GM18868 (cell line): ENCODE data around the gene TRIM68.

Experiments used
- ATAC-seq: cut with Tn5 transposase; IDR thresholded peaks from one replicate; pipeline ENCODE4 v1.9.1; 2021; ENCODE audit warnings: mild to moderate bottlenecking, moderate library complexity; ENCODE audit not compliant: unreplicated experiment

Gene TRIM68

GRCh38 chr11:4607096-4607495 lies 935 bp downstream of the TRIM68 start:
- no peak for ATAC-seq

- ATAC-seq: no peak
Observed at GRCh38 chr11:4606231-4607015, 1.6 kb downstream of the TRIM68 start.

GRCh38 chr11:4605057-4605456 lies 3.0 kb downstream of the TRIM68 start:
- ATAC-seq: no peak

- ATAC-seq: no peak
Observed at GRCh38 chr11:4593739-4594138, 14.3 kb downstream of the TRIM68 start, which contains the start of gene OR52I1. Gene OR52I1, plus strand, starts transcription at chr11:4594039. Its CDS starts 0 bp downstream, at chr11:4594039.

GRCh38 chr11:4589017-4589416 lies 19.0 kb downstream of the TRIM68 start:
- ATAC-seq: no peak

- no peak for ATAC-seq
Observed at GRCh38 chr11:4581443-4581842, 26.6 kb downstream of the TRIM68 start, which contains the start of gene OR52I2. Gene OR52I2, plus strand, starts transcription at chr11:4581743.

GRCh38 chr11:4580124-4580523 lies 27.9 kb downstream of the TRIM68 start:
- no peak for ATAC-seq

GRCh38 chr11:4578624-4579023 lies 29.4 kb downstream of the TRIM68 start:
- no peak for ATAC-seq

GRCh38 chr11:4577761-4578160 lies 30.3 kb downstream of the TRIM68 start:
- ATAC-seq: no peak

- no peak for ATAC-seq
Observed at GRCh38 chr11:4576880-4577279, 31.2 kb downstream of the TRIM68 start.

GRCh38 chr11:4569075-4569474 lies 39.0 kb downstream of the TRIM68 start:
- no peak for ATAC-seq

GRCh38 chr11:4565371-4565770 lies 42.7 kb downstream of the TRIM68 start:
- no peak for ATAC-seq

GRCh38 chr11:4560467-4560866 lies 47.6 kb downstream of the TRIM68 start:
- ATAC-seq: no peak

GRCh38 chr11:4559527-4560440 lies 48.2 kb downstream of the TRIM68 start:
- ATAC-seq: no peak

GRCh38 chr11:4551346-4551979 lies 56.6 kb downstream of the TRIM68 start:
- peak; percentile 41 for ATAC-seq
